DOHH2 (cell line): ENCODE data around the gene GOLGA1.
"Not testable (repeated sequence)": the region's sequence is repeated elsewhere in the genome, so short reads cannot be mapped to it uniquely, and the experiment has no call there.

Experiments used
- CTCF ChIP-seq: fragments of 200-600 bp; sonication (generic); IDR thresholded peaks from one replicate; pipeline ENCODE4 v1.5.1; 2014; ENCODE audit warnings: antibody characterized with exemption, mild to moderate bottlenecking, low read depth, low read length; ENCODE audit not compliant: poor library complexity, severe bottlenecking
- EZH2phosphoT487 ChIP-seq: fragments of 200-600 bp; sonication (generic); IDR thresholded peaks from 2 replicates; pipeline ENCODE4 v1.6.1; 2017; ENCODE audit warnings: borderline replicate concordance, mild to moderate bottlenecking, antibody characterized with exemption, low read length, moderate library complexity, mixed read lengths

- not testable (repeated sequence) for TF ChIP-seq CTCF, EZH2phosphoT487
Measured at GRCh38 chr9:124838567-124839275, 102.2 kb downstream of the GOLGA1 start.
